Activated CD4-positive, alpha-beta memory T cell treated with anti-CD3 and anti-CD28 coated beads, Interleukin-2, amount 10 ng/mL, durations not matched to agents 7 days and 5 days (primary cell): ENCODE measurements around the gene SERGEF. TPM values are rescaled to one million over a fixed set of nuclear protein-coding genes. Genes with fewer than 3 reads are reported as not detected.
"Not testable (repeated sequence)": the region's sequence is repeated elsewhere in the genome, so short reads cannot be mapped to it uniquely, and the experiment has no call there.

Source experiments
- CTCF ChIA-PET: fragments of 350-600 bp; sonication (Branson Sonifier 250); formaldehyde crosslinking; loops from one replicate; lab custom pipeline; 2021; ENCODE audit warnings: antibody characterized with exemption, inconsistent platforms; lab: Charles Lee
- POLR2A ChIA-PET: fragments of 350-600 bp; sonication (Branson Sonifier 250); formaldehyde crosslinking; loops from one replicate; lab custom pipeline; 2021; ENCODE audit warnings: antibody characterized with exemption; lab: Charles Lee
- DNase-seq: peaks from one replicate; pipeline ENCODE4 v3.0.0-alpha.2; 2020
- H3K27ac Mint-ChIP-seq: one replicate; pipeline ENCODE4 v1.8.0; 2021; ENCODE audit warnings: mild to moderate bottlenecking, mixed read lengths
- H3K27me3 Mint-ChIP-seq: one replicate; pipeline ENCODE4 v1.8.0; 2021; ENCODE audit warnings: mixed read lengths
- H3K36me3 Mint-ChIP-seq: one replicate; pipeline ENCODE4 v1.8.0; 2021; ENCODE audit warnings: low read depth, mixed read lengths
- H3K4me1 Mint-ChIP-seq: one replicate; pipeline ENCODE4 v1.8.0; 2021; ENCODE audit warnings: mixed read lengths
- H3K4me3 Mint-ChIP-seq: one replicate; pipeline ENCODE4 v1.8.0; 2021; ENCODE audit warnings: mild to moderate bottlenecking, mixed read lengths
- H3K9me3 Mint-ChIP-seq: one replicate; pipeline ENCODE4 v1.8.0; 2021; ENCODE audit warnings: mixed read lengths
- total RNA-seq, 2 experiments: library from RNA; stranded (reverse); gene quantifications; one replicate each; pipeline ENCODE4 v1.2.3, GENCODE V29; 2021

Gene SERGEF
- total RNA-seq, 2 experiments from 2014 or later: 33.9 to 34.2 TPM

GRCh38 chr11:17883946-17884345 lies 128.9 kb downstream of the SERGEF start:
- H3K9me3 Mint-ChIP-seq: no peaks in the 10 kb centered on the region
- H3K36me3 Mint-ChIP-seq: no peaks in the 10 kb centered on the region
- no peaks in the 10 kb centered on the region for H3K4me1 Mint-ChIP-seq
- no peak overlapping the region for H3K27ac Mint-ChIP-seq
- ChIA-PET CTCF (interaction anchor here (0.6 to 1.2 kb wide), 2 partner anchors 19 to 1490 kb away, joined by 3 read pairs; no protein-coding TSS in a partner anchor), POLR2A (no interaction called here)
- no peak overlapping the region for H3K4me3 Mint-ChIP-seq
- H3K27me3 Mint-ChIP-seq: no peaks in the 10 kb centered on the region
- DNase-seq: no peak

GRCh38 chr11:17883057-17883456 lies 129.8 kb downstream of the SERGEF start:
- CTCF ChIA-PET: interaction anchor here (1.2 kb wide), 1 partner anchor 18 kb away, joined by 3 read pairs; no protein-coding TSS in a partner anchor
- Mint-ChIP-seq H3K4me3 (no peak overlapping the region), H3K9me3 (no peaks in the 10 kb centered on the region), H3K27me3 (no peaks in the 10 kb centered on the region), H3K27ac (no peak overlapping the region), H3K4me1 (no peaks in the 10 kb centered on the region), H3K36me3 (no peaks in the 10 kb centered on the region)
- POLR2A ChIA-PET: no interaction called here
- no peak for DNase-seq

GRCh38 chr11:17878743-17879142 lies 134.1 kb downstream of the SERGEF start:
- no peaks in the 10 kb centered on the region for H3K9me3 Mint-ChIP-seq
- CTCF ChIA-PET: no interaction called here
- H3K4me1 Mint-ChIP-seq: no peaks in the 10 kb centered on the region

GRCh38 chr11:17877886-17878285 lies 135.0 kb downstream of the SERGEF start:
- no peaks in the 10 kb centered on the region for H3K36me3 Mint-ChIP-seq
- no peak overlapping the region for H3K27ac Mint-ChIP-seq
- ChIA-PET POLR2A (no interaction called here), CTCF (no interaction called here)
- H3K4me3 Mint-ChIP-seq: no peak overlapping the region
- DNase-seq: no peak
- H3K9me3 Mint-ChIP-seq: no peaks in the 10 kb centered on the region
- H3K4me1 Mint-ChIP-seq: no peaks in the 10 kb centered on the region
- no peaks in the 10 kb centered on the region for H3K27me3 Mint-ChIP-seq

More at GRCh38 chr11:17878743-17879142, 134.1 kb downstream of the SERGEF start:
- Mint-ChIP-seq H3K36me3 (no peaks in the 10 kb centered on the region), H3K27me3 (no peaks in the 10 kb centered on the region), H3K4me3 (no peak overlapping the region), H3K27ac (no peak overlapping the region)
- POLR2A ChIA-PET: no interaction called here
- no peak for DNase-seq

- no peaks in the 10 kb centered on the region for H3K36me3 Mint-ChIP-seq
- H3K4me1 Mint-ChIP-seq: no peaks in the 10 kb centered on the region
- H3K27me3 Mint-ChIP-seq: no peaks in the 10 kb centered on the region
- no peak for DNase-seq
- no peaks in the 10 kb centered on the region for H3K9me3 Mint-ChIP-seq
- no peak overlapping the region for H3K27ac Mint-ChIP-seq
- H3K4me3 Mint-ChIP-seq: no peak overlapping the region
- POLR2A ChIA-PET: no interaction called here
- CTCF ChIA-PET: interaction anchor here (1.3 kb wide), 1 partner anchor 146 kb away, joined by 3 read pairs; no protein-coding TSS in a partner anchor
These were observed 136.0 kb downstream of the SERGEF start for GRCh38 chr11:17876827-17877226.

GRCh38 chr11:17875891-17876290 lies 137.0 kb downstream of the SERGEF start:
- ChIA-PET POLR2A (no interaction called here), CTCF (interaction anchor here (1.3 kb wide), 1 partner anchor 145 kb away, joined by 3 read pairs; no protein-coding TSS in a partner anchor)
- Mint-ChIP-seq H3K4me1 (no peaks in the 10 kb centered on the region), H3K36me3 (no peaks in the 10 kb centered on the region), H3K27me3 (no peaks in the 10 kb centered on the region), H3K9me3 (no peaks in the 10 kb centered on the region), H3K4me3 (no peak overlapping the region), H3K27ac (no peak overlapping the region)
- DNase-seq: no peak

- H3K36me3 Mint-ChIP-seq: peaks cover 5% of the 10 kb centered on the region
- H3K27ac Mint-ChIP-seq: no peak overlapping the region
- no peak overlapping the region for H3K4me3 Mint-ChIP-seq
- peaks cover under 1% of the 10 kb centered on the region for H3K9me3 Mint-ChIP-seq
- H3K27me3 Mint-ChIP-seq: no peaks in the 10 kb centered on the region
- no peaks in the 10 kb centered on the region for H3K4me1 Mint-ChIP-seq
- POLR2A ChIA-PET: no interaction called here
- CTCF ChIA-PET: interaction anchor here (0.7 kb wide), 1 partner anchor 277 kb away, joined by 3 read pairs; no protein-coding TSS in a partner anchor
- no peak for DNase-seq
These were observed 139.3 kb downstream of the SERGEF start for GRCh38 chr11:17873586-17873985.

GRCh38 chr11:17868398-17868797 lies 144.4 kb downstream of the SERGEF start:
- H3K4me3 Mint-ChIP-seq, CTCF ChIA-PET: not testable (repeated sequence)

GRCh38 chr11:17867341-17867740 lies 145.5 kb downstream of the SERGEF start:
- peaks cover 6% of the 10 kb centered on the region for H3K9me3 Mint-ChIP-seq
- POLR2A ChIA-PET: no interaction called here
- H3K4me3 Mint-ChIP-seq: no peak overlapping the region
- DNase-seq: no peak
- H3K36me3 Mint-ChIP-seq: peaks cover 11% of the 10 kb centered on the region
- H3K4me1 Mint-ChIP-seq: no peaks in the 10 kb centered on the region
- no peak overlapping the region for H3K27ac Mint-ChIP-seq
- CTCF ChIA-PET: no interaction called here
- no peaks in the 10 kb centered on the region for H3K27me3 Mint-ChIP-seq

More at GRCh38 chr11:17868398-17868797, 144.4 kb downstream of the SERGEF start:
- H3K4me1 Mint-ChIP-seq, H3K27ac Mint-ChIP-seq, H3K9me3 Mint-ChIP-seq, H3K27me3 Mint-ChIP-seq, POLR2A ChIA-PET, DNase-seq: not testable (repeated sequence)
- H3K36me3 Mint-ChIP-seq: peaks cover 11% of the 10 kb centered on the region

GRCh38 chr11:17865765-17866428 lies 146.9 kb downstream of the SERGEF start:
- Mint-ChIP-seq H3K36me3 (peaks cover 11% of the 10 kb centered on the region), H3K9me3 (peaks cover 6% of the 10 kb centered on the region), H3K4me1 (no peaks in the 10 kb centered on the region), H3K4me3 (no peak overlapping the region), H3K27me3 (no peaks in the 10 kb centered on the region), H3K27ac (no peak overlapping the region)
- ChIA-PET CTCF (interaction anchor here (0.6 to 1.3 kb wide), 4 partner anchors 14 to 134 kb away, joined by 3 to 4 read pairs (median 3); no protein-coding TSS in a partner anchor), POLR2A (no interaction called here)
- no peak for DNase-seq

GRCh38 chr11:17864478-17864941 lies 148.3 kb downstream of the SERGEF start:
- H3K27me3 Mint-ChIP-seq: no peaks in the 10 kb centered on the region
- peak; percentile 26 for DNase-seq
- CTCF ChIA-PET: interaction anchor here (0.6 to 1.3 kb wide), 6 partner anchors 10 to 180 kb away, joined by 3 to 4 read pairs (median 3); no protein-coding TSS in a partner anchor

GRCh38 chr11:17861036-17861755 lies 151.7 kb downstream of the SERGEF start:
- no peak for DNase-seq
- ChIA-PET CTCF (no interaction called here), POLR2A (interaction anchor here (1.3 kb wide), 1 partner anchor 14 kb away, joined by 3 read pairs; no protein-coding TSS in a partner anchor)
- H3K4me1 Mint-ChIP-seq: peaks cover 2% of the 10 kb centered on the region
- H3K4me3 Mint-ChIP-seq: no peak overlapping the region
- H3K27me3 Mint-ChIP-seq: no peaks in the 10 kb centered on the region
- no peak overlapping the region for H3K27ac Mint-ChIP-seq
- peaks cover 3% of the 10 kb centered on the region for H3K36me3 Mint-ChIP-seq
- H3K9me3 Mint-ChIP-seq: no peaks in the 10 kb centered on the region

More at GRCh38 chr11:17864478-17864941, 148.3 kb downstream of the SERGEF start:
- no peak overlapping the region for H3K27ac Mint-ChIP-seq
- H3K4me3 Mint-ChIP-seq: no peak overlapping the region
- peaks cover 6% of the 10 kb centered on the region for H3K36me3 Mint-ChIP-seq
- peaks cover 6% of the 10 kb centered on the region for H3K9me3 Mint-ChIP-seq
- POLR2A ChIA-PET: no interaction called here
- no peaks in the 10 kb centered on the region for H3K4me1 Mint-ChIP-seq

GRCh38 chr11:17859552-17859951 lies 153.3 kb downstream of the SERGEF start:
- ChIA-PET POLR2A (no interaction called here), CTCF (no interaction called here)
- no peak for DNase-seq
- Mint-ChIP-seq H3K4me1 (peaks cover 7% of the 10 kb centered on the region), H3K4me3 (no peak overlapping the region), H3K27me3 (no peaks in the 10 kb centered on the region), H3K27ac (no peak overlapping the region), H3K36me3 (peaks cover 3% of the 10 kb centered on the region), H3K9me3 (no peaks in the 10 kb centered on the region)
